GM12864 (cell line): ENCODE data around the gene COX5B.
"Not testable (repeated sequence)": the region's sequence is repeated elsewhere in the genome, so short reads cannot be mapped to it uniquely, and the experiment has no call there.

Experiments
- DNase-seq: peaks from one replicate; pipeline ENCODE4 v3.0.0-alpha.2; 2011; ENCODE audit warnings: low read depth
- H3K4me3 ChIP-seq: 2 replicates; pipeline ENCODE4 v1.5.1; 2011; ENCODE audit warnings: mild to moderate bottlenecking, low read depth, low read length, control low read depth
- TF ChIP-seq, protein P1 (sequence below): IDR thresholded peaks from 2 replicates; pipeline ENCODE4 v1.5.1; 2011; ENCODE audit warnings: low read depth, mild to moderate bottlenecking, moderate library complexity, low read length, control low read depth, inconsistent platforms; ENCODE audit errors: missing control alignments

Gene COX5B, protein sequence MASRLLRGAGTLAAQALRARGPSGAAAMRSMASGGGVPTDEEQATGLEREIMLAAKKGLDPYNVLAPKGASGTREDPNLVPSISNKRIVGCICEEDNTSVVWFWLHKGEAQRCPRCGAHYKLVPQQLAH

DNA sequence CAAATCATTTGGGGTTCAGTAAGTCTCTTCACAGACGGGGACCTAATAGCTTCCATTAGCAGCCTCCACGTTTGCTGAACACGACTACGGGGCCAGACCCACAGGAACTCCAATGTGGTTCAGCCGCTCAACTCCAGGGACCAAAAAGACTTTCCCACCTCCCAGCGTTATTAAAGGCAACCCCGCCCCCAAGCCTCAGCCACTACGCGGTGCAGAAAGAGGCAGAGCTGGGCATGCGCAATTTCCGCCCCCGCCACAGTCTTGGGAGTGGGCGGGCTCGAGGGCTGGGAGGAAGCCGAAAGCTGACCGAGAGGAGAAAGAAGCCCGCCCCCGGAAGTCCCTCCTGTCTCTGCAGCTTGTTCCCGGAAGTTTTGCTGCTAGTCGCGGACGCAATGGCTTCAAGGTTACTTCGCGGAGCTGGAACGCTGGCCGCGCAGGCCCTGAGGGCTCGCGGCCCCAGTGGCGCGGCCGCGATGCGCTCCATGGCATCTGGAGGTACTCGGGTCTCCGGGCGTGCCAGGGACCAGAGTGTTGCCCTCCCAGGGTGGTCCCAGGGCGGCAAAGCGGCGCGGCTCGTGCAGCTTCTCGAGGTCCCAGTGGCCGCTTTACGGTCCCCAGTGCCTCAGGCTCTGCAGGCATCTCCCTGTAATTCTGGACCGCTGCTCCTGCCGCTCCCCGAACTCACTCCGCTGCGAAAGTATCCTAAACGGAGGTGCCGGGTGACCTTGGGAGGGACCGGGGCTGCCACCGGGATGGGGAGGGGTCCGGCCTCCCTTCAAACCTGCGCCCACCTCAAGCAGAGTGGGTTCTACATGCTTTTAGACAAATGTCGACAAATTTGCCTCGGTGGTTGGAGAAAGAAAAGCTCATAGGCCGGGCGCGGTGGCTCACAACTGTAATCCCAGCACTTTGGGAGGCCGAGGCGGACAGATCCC lies at the start of gene COX5B:
COX5B (plus strand) TSS at position 368 of the 935 bp plus-strand sequence; CDS start at position 393, 25 bp downstream.
- peak within 1 kb of the TSS; percentile 93 for H3K4me3 ChIP-seq
- TF ChIP-seq, protein P1, sequence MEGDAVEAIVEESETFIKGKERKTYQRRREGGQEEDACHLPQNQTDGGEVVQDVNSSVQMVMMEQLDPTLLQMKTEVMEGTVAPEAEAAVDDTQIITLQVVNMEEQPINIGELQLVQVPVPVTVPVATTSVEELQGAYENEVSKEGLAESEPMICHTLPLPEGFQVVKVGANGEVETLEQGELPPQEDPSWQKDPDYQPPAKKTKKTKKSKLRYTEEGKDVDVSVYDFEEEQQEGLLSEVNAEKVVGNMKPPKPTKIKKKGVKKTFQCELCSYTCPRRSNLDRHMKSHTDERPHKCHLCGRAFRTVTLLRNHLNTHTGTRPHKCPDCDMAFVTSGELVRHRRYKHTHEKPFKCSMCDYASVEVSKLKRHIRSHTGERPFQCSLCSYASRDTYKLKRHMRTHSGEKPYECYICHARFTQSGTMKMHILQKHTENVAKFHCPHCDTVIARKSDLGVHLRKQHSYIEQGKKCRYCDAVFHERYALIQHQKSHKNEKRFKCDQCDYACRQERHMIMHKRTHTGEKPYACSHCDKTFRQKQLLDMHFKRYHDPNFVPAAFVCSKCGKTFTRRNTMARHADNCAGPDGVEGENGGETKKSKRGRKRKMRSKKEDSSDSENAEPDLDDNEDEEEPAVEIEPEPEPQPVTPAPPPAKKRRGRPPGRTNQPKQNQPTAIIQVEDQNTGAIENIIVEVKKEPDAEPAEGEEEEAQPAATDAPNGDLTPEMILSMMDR = no peak
- DNase-seq = peak; percentile 90

GRCh38 chr2:97596180-97596579 lies 49.7 kb upstream of the COX5B start:
- H3K4me3 ChIP-seq, DNase-seq: not testable (repeated sequence)

DNA sequence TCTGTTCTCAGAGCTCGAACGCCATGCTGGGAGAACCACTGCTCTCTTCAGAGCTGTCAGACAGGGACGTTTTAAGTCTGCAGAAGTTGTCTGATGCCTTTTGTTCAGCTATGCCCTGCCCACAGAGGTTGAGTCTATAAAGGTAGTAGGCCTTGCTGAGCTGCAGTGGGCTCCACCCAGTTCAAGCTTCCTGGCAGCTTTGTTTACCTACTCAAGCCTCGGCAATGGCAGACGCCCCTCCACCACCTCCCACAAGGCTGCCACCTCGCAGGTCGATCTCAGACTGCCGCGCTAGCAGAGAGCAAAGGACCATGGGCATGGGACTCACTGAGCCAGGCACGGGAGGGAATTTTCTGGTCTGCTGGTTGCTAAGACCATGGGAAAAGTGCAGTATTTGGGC lies 44.3 kb upstream of the COX5B start:
- not testable (repeated sequence) for H3K4me3 ChIP-seq, DNase-seq

- not testable (repeated sequence) for H3K4me3 ChIP-seq, DNase-seq
Measured at GRCh38 chr2:97605109-97605508, 40.8 kb upstream of the COX5B start.

DNA sequence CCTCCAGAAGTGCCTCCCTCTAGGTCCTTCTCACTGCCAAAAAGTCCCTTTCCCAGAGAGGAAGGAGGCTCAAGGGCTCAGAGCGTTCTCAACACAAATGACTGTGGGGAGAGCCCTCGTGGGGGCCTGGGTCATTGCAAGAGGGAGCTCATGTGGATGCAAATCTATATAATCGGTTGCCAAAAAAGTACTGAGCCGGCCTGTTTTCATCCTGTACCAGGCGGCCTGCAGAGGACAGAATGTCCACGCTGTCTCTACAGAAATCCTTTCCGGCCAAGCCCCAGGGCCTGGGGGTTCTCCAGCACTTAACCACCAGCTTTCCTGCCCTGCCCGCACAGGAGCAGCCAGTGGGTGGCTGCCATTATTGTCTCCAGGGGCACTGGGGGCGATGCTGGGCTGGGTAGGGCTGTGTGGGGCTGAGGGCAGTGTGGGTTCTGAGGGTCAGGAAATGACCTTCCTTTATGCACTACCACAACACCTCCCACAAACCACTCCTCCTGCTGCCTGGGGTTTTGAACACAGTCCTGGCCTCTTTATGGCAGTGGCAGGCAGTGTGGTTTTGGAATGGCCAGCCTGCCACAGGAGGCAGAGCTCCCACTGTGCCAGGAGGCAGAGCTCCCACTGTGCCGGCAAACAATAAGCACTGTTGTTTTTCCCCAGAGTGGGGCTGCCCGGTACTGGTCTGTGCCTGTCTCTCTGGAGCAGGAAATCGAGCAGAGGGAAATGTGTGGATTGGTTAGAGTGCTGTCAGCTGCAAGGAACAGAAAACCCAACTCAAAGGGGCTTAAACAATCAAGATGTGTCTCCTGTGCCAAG lies 40.1 kb upstream of the COX5B start:
- not testable (repeated sequence) for DNase-seq, H3K4me3 ChIP-seq

GRCh38 chr2:97608745-97609144 lies 37.1 kb upstream of the COX5B start:
- not testable (repeated sequence) for H3K4me3 ChIP-seq, DNase-seq

- H3K4me3 ChIP-seq, DNase-seq: not testable (repeated sequence)
Measured at GRCh38 chr2:97611895-97612294, 34.0 kb upstream of the COX5B start.

GRCh38 chr2:97615746-97616145 lies 30.1 kb upstream of the COX5B start:
- not testable (repeated sequence) for H3K4me3 ChIP-seq

GRCh38 chr2:97617911-97618310 lies 28.0 kb upstream of the COX5B start:
- TF ChIP-seq, protein P1 = no peak
- no peak overlapping the region for H3K4me3 ChIP-seq
- no peak for DNase-seq

More at GRCh38 chr2:97615746-97616145, 30.1 kb upstream of the COX5B start:
- DNase-seq = not testable (repeated sequence)

- DNase-seq, H3K4me3 ChIP-seq: not testable (repeated sequence)
Measured at GRCh38 chr2:97618939-97619827, 26.7 kb upstream of the COX5B start.

GRCh38 chr2:97620492-97620891 lies 25.4 kb upstream of the COX5B start:
- H3K4me3 ChIP-seq, DNase-seq: not testable (repeated sequence)

DNA sequence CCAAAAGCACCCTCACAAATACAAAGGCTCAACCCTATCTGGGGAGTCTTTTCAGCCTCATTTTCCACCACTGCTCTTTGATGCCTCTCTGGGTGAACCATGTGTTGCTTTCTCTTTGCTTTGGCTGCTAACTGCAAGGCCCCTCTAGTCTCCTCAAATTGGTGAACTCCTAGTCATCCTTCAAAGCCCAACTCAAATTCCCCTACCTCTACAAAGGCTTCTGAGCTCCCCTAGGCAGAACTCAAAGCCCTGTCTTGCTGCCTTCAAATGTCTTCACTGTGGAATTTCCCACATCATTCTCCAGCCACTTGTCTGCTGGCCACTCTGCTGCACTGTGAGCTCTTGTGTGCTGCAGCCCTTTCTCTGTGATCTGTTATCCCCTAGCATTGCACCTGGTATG lies 22.9 kb upstream of the COX5B start:
- not testable (repeated sequence) for DNase-seq, H3K4me3 ChIP-seq

GRCh38 chr2:97625354-97626048 lies 20.4 kb upstream of the COX5B start:
- H3K4me3 ChIP-seq, DNase-seq: not testable (repeated sequence)

GRCh38 chr2:97626049-97626430 lies 19.8 kb upstream of the COX5B start:
- not testable (repeated sequence) for H3K4me3 ChIP-seq, DNase-seq
